Inflammatory macrophage (primary cell): ENCODE results near the gene PPFIA3.

Source experiments
- DNase-seq, 2 donors: peaks; one replicate each; pipeline ENCODE4 v3.0.0-alpha.2; 2020 to 2022

Gene PPFIA3

DNA sequence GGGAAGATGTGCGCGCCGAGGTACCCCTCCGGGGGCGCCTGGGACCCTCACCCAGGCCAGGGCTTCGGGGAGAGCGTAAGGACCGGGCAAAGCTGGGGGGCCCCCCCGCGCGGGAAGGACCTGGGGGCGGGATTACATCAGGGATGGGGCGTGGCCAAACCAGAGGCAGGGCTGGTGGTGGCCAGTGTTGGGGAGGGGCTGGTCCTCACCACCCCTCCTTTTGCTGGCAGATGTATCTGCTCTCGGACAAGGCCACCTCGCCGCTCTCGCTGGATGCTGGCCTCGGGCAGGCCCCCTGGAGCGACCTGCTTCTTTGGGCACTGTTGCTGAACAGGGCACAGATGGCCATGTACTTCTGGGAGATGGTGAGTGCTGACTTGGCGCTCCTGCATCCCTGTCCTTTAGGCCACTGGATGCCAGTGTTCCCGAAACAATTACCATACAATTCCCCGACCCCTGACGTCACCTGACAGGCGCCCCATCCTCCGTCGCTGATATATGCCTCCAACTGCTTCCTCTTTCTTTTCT, 63.6 kb downstream of the PPFIA3 start:
- no peak for DNase-seq

GRCh38 chr19:49186108-49186507, 66.8 kb downstream of the PPFIA3 start:
- peak; percentile 16 to 17 for DNase-seq

DNA sequence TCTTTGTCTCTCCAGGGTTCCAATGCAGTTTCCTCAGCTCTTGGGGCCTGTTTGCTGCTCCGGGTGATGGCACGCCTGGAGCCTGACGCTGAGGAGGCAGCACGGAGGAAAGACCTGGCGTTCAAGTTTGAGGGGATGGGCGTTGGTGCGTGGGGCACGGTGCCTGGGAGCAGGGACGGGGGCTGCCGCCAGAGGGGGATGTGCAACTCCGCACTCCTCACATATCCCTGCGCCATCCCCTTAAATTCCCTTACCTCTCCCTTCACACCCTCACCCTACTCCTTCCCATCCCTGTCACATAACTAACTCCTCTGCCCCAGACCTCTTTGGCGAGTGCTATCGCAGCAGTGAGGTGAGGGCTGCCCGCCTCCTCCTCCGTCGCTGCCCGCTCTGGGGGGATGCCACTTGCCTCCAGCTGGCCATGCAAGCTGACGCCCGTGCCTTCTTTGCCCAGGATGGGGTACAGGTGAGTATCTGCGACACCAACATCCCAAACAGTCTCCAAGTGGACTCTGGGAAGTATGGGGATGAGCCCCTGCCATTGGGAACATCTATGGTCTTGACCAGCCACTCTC, 69.4 kb downstream of the PPFIA3 start:
- DNase-seq, result no peak

DNA sequence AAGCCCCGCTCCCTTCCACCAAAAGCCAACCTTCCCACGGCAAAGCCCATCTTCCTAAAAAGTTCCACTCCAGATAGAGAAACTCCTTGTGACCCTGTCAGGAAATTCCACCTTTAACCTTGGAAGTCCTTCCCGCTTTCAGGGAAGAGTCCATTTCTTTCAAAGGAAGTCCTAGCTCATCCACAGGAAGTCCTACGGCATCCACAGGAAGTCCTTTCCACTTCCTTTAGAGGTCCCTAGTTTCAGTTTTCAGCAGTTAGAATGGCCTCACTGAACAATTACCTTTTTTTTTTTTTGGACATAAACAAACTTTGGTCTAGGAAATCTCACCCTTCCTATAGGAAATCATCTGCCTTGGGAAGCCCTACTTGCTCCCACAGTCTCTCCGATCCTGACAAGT, 69.9 kb downstream of the PPFIA3 start:
- no peak for DNase-seq

DNA sequence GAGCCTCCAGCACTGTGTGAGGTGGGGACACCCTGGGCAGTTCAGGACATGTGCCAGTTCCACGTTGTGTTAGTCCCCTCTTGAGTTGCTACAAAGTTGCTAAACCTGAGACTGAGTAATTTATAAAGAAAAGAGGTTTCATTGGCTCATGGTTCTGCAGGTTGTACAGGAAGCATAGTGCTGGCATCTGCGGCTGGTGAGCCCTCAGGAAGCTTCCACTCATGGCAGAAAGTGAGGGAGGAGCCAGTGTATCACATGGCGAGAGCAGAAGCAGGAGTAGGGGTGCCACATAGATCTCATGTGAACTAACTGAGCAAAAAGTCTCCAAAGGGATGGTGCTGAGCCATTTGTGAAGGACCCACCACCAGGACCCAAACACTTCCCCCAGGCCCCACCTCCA, 71.4 kb downstream of the PPFIA3 start:
- DNase-seq, result no peak

- no peak for DNase-seq
Observed at GRCh38 chr19:49193822-49194394, 74.6 kb downstream of the PPFIA3 start.

- DNase-seq, result no peak
Observed at GRCh38 chr19:49194408-49194807, 75.1 kb downstream of the PPFIA3 start.

GRCh38 chr19:49196527-49197240, 77.3 kb downstream of the PPFIA3 start:
- no peak for DNase-seq

GRCh38 chr19:49200238-49200862, 81.0 kb downstream of the PPFIA3 start:
- peak in 1 of 2 donors; percentile 13 for DNase-seq
